ENCODE measurements around the gene GKN2.
"Not testable (repeated sequence)": the region's sequence is repeated elsewhere in the genome, so short reads cannot be mapped to it uniquely, and the experiment has no call there.

The GKN2 gene

DNA sequence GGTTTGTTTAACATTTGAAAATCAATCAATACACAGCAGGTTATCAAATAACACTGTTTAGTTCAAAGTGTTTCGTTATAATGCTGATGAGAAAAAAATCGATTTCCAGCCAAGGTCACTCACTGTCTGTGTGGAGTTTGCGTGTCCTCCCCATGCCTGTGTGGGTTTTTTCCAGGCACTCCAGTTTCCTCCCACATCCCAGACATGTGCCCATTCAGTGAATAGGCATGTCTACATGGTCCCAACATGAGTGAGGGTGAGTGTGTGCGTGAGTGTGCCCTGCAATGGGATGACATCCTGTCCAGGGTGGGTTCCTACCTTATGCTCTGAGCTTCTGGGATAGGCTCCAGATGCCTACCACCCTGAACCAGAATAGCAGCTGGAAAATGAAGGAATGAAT is 8.7 kb upstream of the GKN2 start:
- DNase-seq (ENCODE audit: low read depth, low spot score) = no peak

DNA sequence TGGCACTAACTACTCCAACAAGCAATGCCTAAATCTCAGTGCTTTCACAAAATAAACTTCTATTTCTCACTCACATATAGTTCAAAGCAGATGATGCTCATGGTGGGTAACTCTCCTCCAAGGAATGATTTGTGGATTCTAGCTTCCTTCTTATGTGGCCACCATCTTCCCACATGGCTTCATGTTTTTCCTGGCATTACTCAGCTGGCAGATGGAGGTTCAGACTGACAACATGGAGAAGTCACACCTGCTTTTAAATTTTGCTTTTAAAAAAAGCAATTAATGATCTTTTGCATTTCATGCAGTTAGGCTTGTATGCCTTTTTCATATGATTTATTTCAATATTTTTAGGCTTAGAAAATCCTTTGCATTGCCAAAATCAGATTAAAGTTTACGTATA is 6.3 kb upstream of the GKN2 start:
- DNase-seq (ENCODE audit: low read depth, low spot score) = no peak

DNA sequence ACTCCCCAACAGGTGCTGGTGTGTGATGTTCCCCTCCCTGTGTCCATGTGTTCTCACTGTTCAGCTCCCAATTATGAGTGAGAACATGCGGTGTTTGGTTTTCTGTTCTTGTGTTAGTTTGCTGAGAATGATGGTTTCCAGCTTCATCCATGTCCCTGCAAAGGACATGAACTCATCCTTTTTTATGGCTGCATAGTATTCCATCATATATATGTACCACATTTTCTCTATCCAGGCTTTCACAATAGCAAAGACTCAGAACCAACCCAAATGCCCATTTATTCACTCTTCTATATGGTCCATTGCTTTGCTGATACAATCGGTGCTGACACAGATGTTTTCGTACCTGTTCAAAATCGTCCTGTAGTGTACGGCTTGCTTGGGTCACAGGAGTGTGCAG is 2.7 kb upstream of the GKN2 start:
- not testable (repeated sequence) for DNase-seq (ENCODE audit: low read depth, low spot score)

GRCh38 chr2:68951899-68952298 is 794 bp downstream of the GKN2 start:
- no peak for DNase-seq (ENCODE audit: low read depth, low spot score)

GRCh38 chr2:68948710-68949109 is 4.0 kb downstream of the GKN2 start:
- no peak for DNase-seq (ENCODE audit: low read depth, low spot score)

DNA sequence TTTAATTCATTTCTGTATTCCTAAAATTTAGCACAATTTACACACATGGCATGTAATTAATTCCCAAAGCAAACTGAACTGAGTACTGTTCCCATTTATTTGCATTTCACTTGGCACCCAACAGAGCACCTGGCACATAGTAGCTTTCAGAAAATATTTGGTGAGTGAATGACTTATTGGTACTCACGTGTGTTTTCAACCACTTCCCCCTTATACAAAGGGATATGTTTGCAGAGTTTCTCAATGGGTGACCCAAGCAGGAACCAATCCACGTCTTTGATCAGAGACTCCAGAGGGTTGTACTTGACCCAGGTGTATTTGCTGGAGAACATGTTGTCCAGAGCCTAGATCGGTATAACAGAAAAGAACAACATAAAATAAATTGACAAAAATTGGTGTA is 6.6 kb downstream of the GKN2 start:
- DNase-seq (ENCODE audit: low read depth, low spot score) = no peak

DNA sequence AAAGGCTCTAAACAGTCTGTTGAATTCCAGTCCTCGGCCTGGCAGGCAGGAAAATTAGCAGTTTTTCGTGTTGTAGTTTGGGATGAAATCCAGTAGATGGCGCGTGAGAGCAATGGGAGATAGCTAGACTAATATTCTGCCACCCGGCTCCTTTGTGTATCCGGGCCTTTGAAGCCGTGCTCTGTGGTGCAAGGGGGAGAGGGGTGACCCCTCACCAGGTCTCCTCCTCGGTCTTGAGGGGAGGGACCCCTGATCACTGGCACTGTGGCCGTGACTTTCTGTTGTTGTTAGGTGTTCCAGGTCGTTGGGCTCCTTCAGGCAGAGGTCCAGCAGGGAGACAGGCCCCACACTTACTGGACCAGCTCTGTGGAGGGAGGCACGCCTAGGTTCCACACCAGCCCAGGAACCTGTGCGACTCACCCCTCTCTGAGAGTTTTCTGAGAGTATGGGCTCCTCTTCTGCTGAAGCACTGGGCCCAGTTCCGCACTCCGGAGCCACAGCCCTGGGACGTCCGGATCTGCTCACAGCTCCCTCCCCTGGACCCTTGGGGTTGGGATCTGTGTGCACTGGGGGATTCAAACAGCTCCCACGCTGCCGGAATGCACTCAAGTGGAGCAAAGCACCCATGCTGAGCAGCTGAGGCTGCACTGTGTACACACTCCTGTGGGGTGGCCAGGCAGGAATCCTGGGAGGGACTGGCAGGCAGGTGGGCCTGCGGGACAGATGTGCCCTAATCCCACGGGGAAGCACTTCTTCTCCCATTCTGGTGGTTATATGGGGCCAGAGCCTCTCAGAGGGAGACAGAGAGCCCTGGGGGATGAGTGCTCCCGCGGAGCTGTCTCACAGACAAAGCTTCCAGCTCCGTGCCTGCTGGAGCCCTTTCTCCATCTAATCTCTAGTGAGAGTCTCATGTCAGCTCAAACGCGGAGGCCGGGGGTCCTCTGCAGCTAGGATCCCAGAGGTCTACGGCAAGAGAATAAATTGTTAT is 8.8 kb downstream of the GKN2 start:
- peak; percentile 84 for DNase-seq (ENCODE audit: low read depth, low spot score)

- no peak for DNase-seq (ENCODE audit: low read depth, low spot score)
Observed at GRCh38 chr2:68942827-68943226, 9.9 kb downstream of the GKN2 start.

GRCh38 chr2:68940369-68940768 is 12.3 kb downstream of the GKN2 start:
- no peak for DNase-seq (ENCODE audit: low read depth, low spot score)

DNA sequence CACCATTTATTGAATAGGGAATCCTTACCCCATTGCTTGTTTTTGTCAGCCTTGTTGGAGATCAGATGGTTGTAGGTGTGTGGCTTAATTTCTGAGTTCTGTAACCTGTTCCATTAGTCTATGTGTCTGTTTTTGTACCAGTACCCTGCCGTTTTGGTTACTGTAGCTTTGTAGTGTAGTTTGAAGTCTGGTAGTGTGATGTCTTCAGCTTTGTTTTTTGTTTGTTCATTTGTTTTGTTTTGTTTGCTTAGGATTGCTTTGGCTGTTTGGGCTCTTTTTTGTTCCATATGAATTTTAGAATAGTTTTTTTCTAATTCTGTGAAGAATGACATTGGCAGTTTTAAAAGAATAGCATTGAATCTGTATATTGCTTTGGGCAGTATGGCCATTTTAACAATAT is 12.7 kb downstream of the GKN2 start:
- no peak for DNase-seq (ENCODE audit: low read depth, low spot score)

DNA sequence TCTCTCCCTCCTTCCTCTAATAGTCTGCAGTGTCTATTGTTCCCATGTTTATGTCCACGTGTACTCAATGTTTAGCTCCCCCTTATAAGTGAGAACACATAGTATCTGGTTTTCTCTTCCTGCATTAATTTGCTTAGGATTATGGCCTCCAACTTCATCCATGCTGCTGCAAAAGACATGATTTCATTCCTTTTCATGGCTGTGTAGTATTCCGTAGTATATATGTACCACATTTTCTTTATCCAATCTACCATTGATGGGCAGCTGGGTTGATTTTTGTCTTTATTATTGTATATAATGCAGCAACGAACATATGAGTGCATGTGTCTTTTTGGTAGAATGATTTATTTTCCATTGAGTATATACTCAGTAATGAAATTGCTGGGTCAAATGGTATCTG is 13.8 kb downstream of the GKN2 start:
- DNase-seq (ENCODE audit: low read depth, low spot score) = no peak

- DNase-seq (ENCODE audit: low read depth, low spot score) = peak; percentile 10
Observed at GRCh38 chr2:68937346-68938055, 15.2 kb downstream of the GKN2 start.

DNA sequence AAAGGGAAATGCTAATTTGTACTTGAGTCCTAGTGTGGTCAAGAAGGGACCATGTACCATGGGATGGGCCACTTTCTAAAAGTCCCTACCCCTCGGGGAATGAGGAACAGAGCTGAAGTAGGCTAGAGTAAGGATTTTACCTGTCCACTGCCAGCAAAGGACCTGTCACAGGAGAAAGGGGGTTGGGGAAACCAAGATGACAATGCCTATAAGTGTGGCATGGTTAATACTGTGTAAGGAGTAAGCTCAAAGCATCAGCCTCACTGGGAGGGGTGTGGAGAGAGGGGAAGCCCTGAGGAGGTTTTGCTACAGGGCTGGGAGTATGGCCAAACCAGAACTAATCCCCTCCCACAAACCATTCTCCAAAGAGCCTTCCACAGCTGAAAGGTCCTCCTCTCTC is 15.8 kb downstream of the GKN2 start:
- peak; percentile 62 for DNase-seq (ENCODE audit: low read depth, low spot score)

DNA sequence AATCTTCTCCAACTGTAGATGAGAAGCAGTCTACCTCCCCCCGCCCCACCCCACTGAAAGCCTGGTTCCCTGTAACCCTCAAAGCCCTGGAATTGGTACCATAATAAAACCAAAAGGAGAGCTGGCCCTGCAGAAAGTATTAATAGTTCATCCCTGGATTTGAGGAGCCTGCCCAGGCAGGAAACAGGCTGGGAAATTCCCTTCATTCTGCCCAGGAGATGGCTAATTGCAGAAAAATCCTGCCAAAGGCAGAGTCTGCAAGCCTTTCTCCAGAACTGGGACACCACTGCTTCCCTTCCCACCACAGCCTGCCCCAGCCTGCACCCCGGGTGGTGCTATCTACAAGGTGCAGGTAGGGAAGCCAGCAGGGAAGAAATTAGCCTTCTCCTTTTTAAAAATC is 16.3 kb downstream of the GKN2 start:
- DNase-seq (ENCODE audit: low read depth, low spot score) = peak; percentile 70

DNA sequence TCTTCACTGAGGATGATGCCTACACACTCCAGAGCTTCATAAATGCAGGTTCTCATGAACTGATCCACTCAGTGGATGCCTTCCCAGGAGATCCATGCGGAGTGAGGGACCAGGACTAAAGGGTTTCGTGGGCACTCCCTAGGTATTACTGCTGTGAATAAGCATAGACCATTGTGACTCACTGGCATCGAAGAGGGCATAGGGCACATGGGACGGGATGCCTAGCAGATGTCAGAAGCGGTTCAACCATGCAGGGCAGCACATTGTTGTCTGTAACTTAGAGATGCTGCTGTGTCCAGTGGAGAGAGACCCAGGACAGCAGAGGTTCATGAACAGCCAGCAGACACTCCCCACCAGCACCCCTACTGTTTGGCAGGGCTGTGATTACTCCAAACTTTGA is 17.2 kb downstream of the GKN2 start:
- no peak for DNase-seq (ENCODE audit: low read depth, low spot score)

DNA sequence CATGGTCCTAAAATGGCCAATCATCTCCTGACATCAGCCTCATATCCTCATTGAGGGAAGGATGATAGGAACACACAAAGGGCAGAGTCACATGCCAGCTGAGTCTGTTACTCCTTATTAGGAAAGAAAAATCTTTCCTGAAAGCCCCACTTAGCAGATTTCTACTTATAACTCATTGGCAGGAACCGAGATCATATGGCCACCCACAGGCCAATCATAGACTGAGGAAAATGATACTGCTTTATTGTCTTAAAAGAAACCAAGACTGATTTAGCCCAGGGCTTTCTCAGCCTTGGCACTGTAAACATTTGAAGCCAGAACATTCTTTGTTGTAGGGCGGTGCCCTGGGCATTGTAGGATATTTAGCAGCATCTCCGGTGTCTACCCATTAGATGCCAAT is 18.7 kb downstream of the GKN2 start:
- no peak for DNase-seq (ENCODE audit: low read depth, low spot score)

- DNase-seq (ENCODE audit: low read depth, low spot score) = no peak
Observed at GRCh38 chr2:68932402-68932801, 20.3 kb downstream of the GKN2 start.

- DNase-seq (ENCODE audit: low read depth, low spot score) = no peak
Observed at GRCh38 chr2:68931799-68932198, 20.9 kb downstream of the GKN2 start.

DNA sequence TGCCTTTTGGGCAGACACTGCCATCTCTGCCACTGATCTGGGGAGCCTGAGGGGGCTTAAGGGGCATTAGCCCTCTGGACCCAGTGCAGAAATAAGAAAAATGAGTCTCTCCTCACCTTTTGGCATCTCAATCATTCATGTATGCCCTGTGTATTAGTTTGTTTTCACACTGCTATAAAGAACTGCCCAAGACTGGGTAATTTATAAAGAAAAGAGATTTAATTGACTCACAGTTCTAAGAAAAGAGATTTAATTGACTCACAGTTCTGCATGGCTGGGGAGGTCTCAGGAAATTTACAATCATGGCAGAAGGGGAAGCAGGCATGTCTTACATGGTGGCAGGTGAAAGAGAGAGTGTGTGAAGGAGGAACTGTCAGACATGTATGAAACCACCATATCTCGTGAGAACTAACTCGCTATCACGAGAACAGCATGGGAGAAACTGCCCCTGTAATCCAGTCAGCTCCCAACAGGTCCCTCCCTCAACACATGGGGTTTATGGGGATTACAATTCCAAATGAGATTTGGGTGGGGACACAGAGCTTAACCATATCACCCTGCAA is 21.5 kb downstream of the GKN2 start:
- DNase-seq (ENCODE audit: low read depth, low spot score) = no peak

GRCh38 chr2:68926796-68927195 is 25.9 kb downstream of the GKN2 start:
- peak; percentile 69 for DNase-seq (ENCODE audit: low read depth, low spot score)

GRCh38 chr2:68925295-68925896 is 27.3 kb downstream of the GKN2 start:
- DNase-seq (ENCODE audit: low read depth, low spot score) = peak; percentile 72

DNA sequence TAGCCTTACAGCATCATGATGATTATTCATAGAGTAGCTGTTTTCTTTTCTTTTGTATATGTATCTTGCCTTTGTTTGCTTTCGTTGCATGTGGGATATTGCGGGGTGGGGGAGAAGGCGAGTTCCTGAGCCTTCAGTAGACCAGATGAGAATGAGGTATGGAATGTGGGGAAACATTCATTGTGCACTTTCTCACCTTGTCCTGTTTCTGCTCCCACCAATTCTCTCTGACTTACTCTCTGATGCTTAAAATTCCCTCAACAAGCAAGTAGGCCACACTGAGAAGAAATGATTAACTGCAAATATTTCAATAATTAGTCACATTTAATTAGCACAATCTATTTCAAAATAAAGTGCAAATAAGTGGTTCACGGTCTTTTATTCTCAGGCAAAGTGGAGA is 31.0 kb downstream of the GKN2 start:
- DNase-seq (ENCODE audit: low read depth, low spot score) = peak; percentile 81
